ENCODE measurements around the gene PALM. TPM values are rescaled to one million over a fixed set of nuclear protein-coding genes. Genes with fewer than 3 reads are reported as not detected.

The PALM gene
- polyA plus RNA-seq, 1 donor from 2014 or later: 74.8 TPM

DNA sequence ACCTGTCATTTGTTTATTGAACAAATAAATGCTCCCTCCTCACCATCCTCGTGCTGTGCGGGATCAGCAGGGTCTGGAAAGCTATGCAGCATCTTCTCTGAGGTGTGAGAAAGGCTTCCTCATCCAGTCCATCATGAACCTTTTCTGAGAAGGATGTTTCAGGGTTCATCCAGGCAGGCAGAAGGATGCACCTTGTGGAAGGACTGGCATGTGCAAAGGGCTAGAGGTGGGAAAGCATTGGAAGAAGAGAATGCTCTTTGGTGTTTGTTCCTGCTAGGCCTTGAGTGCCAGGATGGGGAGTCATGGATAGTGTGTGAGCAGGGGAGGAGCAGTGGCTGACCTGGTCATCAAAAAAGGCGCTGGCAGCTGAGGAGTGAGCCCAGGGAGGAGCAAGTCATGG, 6.6 kb downstream of the PALM start:
- no peaks in the 10 kb centered on the region for H3F3A ChIP-seq (ENCODE audit: insufficient read depth, low read length, poor library complexity, severe bottlenecking)
- no peak overlapping the region for H3K9ac ChIP-seq (ENCODE audit: low read length)
- H3K36me3 ChIP-seq (ENCODE audit: insufficient read depth, low read length): no peaks in the 10 kb centered on the region
- H3K4me3 ChIP-seq (ENCODE audit: low read length): no peak overlapping the region
- no peaks in the 10 kb centered on the region for H3K9me3 ChIP-seq (ENCODE audit: low read length)
- H2AFZ ChIP-seq (ENCODE audit: low read depth, low read length): no peak overlapping the region
- no peaks in the 10 kb centered on the region for H4K20me1 ChIP-seq (ENCODE audit: insufficient read depth)
- no peaks in the 10 kb centered on the region for H3K9me2 ChIP-seq (ENCODE audit: insufficient read depth, low read length)
- peaks cover 73% of the 10 kb centered on the region for H3K79me2 ChIP-seq (replicated peaks; ENCODE audit: insufficient read depth, low read length)
- H3K27me3 ChIP-seq (ENCODE audit: insufficient read depth, low read depth, low read length): no peaks in the 10 kb centered on the region
- TF ChIP-seq MXI1 (conservative IDR thresholded peaks at IDR 0.05; ENCODE audit: poor library complexity, severe bottlenecking) (no peak), TAF1 (IDR thresholded peaks at IDR 0.05; ENCODE audit: low read depth) (no peak), POLR2AphosphoS5 (IDR thresholded peaks at IDR 0.05) (no peak), RAD21 (conservative IDR thresholded peaks at IDR 0.05) (no peak), EZH2 (IDR thresholded peaks at IDR 0.05; ENCODE audit: borderline replicate concordance, insufficient read depth, low read length, poor library complexity, severe bottlenecking) (no peak), EP300 (conservative IDR thresholded peaks at IDR 0.05; ENCODE audit: poor library complexity, severe bottlenecking) (no peak), SMC3 (conservative IDR thresholded peaks at IDR 0.05; ENCODE audit: poor library complexity) (no peak)
- TF ChIP-seq, protein P1, sequence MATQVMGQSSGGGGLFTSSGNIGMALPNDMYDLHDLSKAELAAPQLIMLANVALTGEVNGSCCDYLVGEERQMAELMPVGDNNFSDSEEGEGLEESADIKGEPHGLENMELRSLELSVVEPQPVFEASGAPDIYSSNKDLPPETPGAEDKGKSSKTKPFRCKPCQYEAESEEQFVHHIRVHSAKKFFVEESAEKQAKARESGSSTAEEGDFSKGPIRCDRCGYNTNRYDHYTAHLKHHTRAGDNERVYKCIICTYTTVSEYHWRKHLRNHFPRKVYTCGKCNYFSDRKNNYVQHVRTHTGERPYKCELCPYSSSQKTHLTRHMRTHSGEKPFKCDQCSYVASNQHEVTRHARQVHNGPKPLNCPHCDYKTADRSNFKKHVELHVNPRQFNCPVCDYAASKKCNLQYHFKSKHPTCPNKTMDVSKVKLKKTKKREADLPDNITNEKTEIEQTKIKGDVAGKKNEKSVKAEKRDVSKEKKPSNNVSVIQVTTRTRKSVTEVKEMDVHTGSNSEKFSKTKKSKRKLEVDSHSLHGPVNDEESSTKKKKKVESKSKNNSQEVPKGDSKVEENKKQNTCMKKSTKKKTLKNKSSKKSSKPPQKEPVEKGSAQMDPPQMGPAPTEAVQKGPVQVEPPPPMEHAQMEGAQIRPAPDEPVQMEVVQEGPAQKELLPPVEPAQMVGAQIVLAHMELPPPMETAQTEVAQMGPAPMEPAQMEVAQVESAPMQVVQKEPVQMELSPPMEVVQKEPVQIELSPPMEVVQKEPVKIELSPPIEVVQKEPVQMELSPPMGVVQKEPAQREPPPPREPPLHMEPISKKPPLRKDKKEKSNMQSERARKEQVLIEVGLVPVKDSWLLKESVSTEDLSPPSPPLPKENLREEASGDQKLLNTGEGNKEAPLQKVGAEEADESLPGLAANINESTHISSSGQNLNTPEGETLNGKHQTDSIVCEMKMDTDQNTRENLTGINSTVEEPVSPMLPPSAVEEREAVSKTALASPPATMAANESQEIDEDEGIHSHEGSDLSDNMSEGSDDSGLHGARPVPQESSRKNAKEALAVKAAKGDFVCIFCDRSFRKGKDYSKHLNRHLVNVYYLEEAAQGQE (IDR thresholded peaks at IDR 0.05; ENCODE audit: borderline replicate concordance): no peak
- TF ChIP-seq, protein P2, sequence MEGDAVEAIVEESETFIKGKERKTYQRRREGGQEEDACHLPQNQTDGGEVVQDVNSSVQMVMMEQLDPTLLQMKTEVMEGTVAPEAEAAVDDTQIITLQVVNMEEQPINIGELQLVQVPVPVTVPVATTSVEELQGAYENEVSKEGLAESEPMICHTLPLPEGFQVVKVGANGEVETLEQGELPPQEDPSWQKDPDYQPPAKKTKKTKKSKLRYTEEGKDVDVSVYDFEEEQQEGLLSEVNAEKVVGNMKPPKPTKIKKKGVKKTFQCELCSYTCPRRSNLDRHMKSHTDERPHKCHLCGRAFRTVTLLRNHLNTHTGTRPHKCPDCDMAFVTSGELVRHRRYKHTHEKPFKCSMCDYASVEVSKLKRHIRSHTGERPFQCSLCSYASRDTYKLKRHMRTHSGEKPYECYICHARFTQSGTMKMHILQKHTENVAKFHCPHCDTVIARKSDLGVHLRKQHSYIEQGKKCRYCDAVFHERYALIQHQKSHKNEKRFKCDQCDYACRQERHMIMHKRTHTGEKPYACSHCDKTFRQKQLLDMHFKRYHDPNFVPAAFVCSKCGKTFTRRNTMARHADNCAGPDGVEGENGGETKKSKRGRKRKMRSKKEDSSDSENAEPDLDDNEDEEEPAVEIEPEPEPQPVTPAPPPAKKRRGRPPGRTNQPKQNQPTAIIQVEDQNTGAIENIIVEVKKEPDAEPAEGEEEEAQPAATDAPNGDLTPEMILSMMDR (IDR thresholded peaks at IDR 0.05; ENCODE audit: poor library complexity, severe bottlenecking): no peak
- H3K4me2 ChIP-seq (ENCODE audit: low read length): no peak overlapping the region
- no peak overlapping the region for H3K27ac ChIP-seq (ENCODE audit: low read length)

DNA sequence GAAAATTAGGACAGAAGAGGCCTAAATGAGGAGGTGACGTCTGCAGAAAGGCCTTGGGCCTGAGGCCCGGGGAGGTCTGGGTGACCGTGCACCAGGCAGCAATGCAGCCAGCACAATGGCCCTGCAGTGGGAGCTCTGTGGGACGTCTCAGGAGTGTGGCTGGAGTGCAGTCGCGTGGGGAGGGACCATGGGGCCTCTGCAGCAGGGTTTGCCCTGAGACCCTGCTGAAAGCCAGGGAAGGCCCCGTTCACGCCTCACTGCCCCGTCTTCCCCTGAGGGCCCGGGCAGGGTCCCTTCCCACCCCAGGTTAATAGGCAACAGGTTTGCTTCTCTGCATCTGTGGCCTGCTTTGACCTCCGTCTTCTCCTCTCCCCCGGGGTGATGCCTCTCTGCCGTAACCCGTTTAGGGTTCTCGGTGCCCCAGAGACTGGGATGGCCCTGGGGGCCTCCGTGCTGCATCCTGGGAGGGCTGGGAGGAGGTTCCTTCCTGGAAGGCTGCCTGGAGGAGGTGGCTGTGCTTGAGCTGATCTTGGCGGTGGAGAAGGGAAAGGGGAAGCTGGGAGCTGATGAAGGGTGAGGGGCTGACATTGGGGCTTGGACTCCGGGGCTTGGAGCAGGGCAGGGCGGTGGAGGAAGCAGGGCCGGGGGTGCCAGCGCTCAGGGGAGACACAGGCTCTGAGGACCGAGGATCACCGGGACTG, 9.7 kb downstream of the PALM start:
- H3K27me3 ChIP-seq (ENCODE audit: insufficient read depth, low read depth, low read length): no peaks in the 10 kb centered on the region
- peaks cover 66% of the 10 kb centered on the region for H3K79me2 ChIP-seq (replicated peaks; ENCODE audit: insufficient read depth, low read length)
- H3K9me2 ChIP-seq (ENCODE audit: insufficient read depth, low read length): no peaks in the 10 kb centered on the region
- H3K4me3 ChIP-seq (ENCODE audit: low read length): no peak overlapping the region
- no peaks in the 10 kb centered on the region for H3K36me3 ChIP-seq (ENCODE audit: insufficient read depth, low read length)
- no peaks in the 10 kb centered on the region for H3K9me3 ChIP-seq (ENCODE audit: low read length)
- no peaks in the 10 kb centered on the region for H4K20me1 ChIP-seq (ENCODE audit: insufficient read depth)
- TF ChIP-seq EP300 (conservative IDR thresholded peaks at IDR 0.05; ENCODE audit: poor library complexity, severe bottlenecking) (no peak), MXI1 (conservative IDR thresholded peaks at IDR 0.05; ENCODE audit: poor library complexity, severe bottlenecking) (no peak), EZH2 (IDR thresholded peaks at IDR 0.05; ENCODE audit: borderline replicate concordance, insufficient read depth, low read length, poor library complexity, severe bottlenecking) (no peak), TAF1 (IDR thresholded peaks at IDR 0.05; ENCODE audit: low read depth) (no peak), POLR2AphosphoS5 (IDR thresholded peaks at IDR 0.05) (no peak), SMC3 (conservative IDR thresholded peaks at IDR 0.05; ENCODE audit: poor library complexity) (no peak), RAD21 (conservative IDR thresholded peaks at IDR 0.05) (no peak)
- TF ChIP-seq, protein P2 (IDR thresholded peaks at IDR 0.05; ENCODE audit: poor library complexity, severe bottlenecking): no peak
- TF ChIP-seq, protein P1 (IDR thresholded peaks at IDR 0.05; ENCODE audit: borderline replicate concordance): no peak
- no peak overlapping the region for H2AFZ ChIP-seq (ENCODE audit: low read depth, low read length)
- H3F3A ChIP-seq (ENCODE audit: insufficient read depth, low read length, poor library complexity, severe bottlenecking): no peaks in the 10 kb centered on the region
- no peak overlapping the region for H3K9ac ChIP-seq (ENCODE audit: low read length)
- no peak overlapping the region for H3K27ac ChIP-seq (ENCODE audit: low read length)
- no peak overlapping the region for H3K4me2 ChIP-seq (ENCODE audit: low read length)
